Ovary (tissue), 3 donors: ENCODE data around the gene MAK.

ENCODE experiments used
- CTCF ChIP-seq, 3 donors: fragments of 450-650 bp in 2 of 3; fragments of 200-600 bp in 1 of 3; IDR thresholded peaks; one replicate each; pipeline versions ENCODE4 v1.5.1 to v1.8.0; 2016 to 2022; ENCODE audit warnings: antibody characterized with exemption in 3 of 3, mild to moderate bottlenecking in 1 of 3
- POLR2A ChIP-seq: fragments of 450-650 bp; IDR thresholded peaks from one replicate; pipeline ENCODE4 v1.6.1; 2017; ENCODE audit warnings: antibody characterized with exemption, mild to moderate bottlenecking, moderate library complexity
- donor health status: DM: no; HTN: no; CAD: no.

- TF ChIP-seq CTCF (IDR thresholded peaks at IDR 0.05) = no peak
- no peak for TF ChIP-seq POLR2A
These were observed 45.2 kb upstream of the MAK start for GRCh38 chr6:10883312-10884244.
